ENCODE measurements around the gene RPL41.

Gene RPL41

GRCh38 chr12:56158926-56159461 lies 42.6 kb downstream of the RPL41 start:
- TF ChIP-seq POLR2A (IDR thresholded peaks at IDR 0.05; ENCODE audit: low read depth, low read length), result no peak
- FAIRE-seq, result no peak
- DNase-seq (ENCODE audit: insufficient read length, low spot score), result no peak

- no peak for FAIRE-seq
- no peak for DNase-seq (ENCODE audit: insufficient read length, low spot score)
- TF ChIP-seq POLR2A (IDR thresholded peaks at IDR 0.05; ENCODE audit: low read depth, low read length), result no peak
These were observed 43.2 kb downstream of the RPL41 start for GRCh38 chr12:56159482-56160192.

- no peak for FAIRE-seq
These were observed 43.8 kb downstream of the RPL41 start for GRCh38 chr12:56160193-56160763.

GRCh38 chr12:56160894-56161689 lies 44.7 kb downstream of the RPL41 start:
- no peak for DNase-seq (ENCODE audit: insufficient read length, low spot score)
- FAIRE-seq, result no peak
- no peak for TF ChIP-seq POLR2A (IDR thresholded peaks at IDR 0.05; ENCODE audit: low read depth, low read length)

More at GRCh38 chr12:56160193-56160763, 43.8 kb downstream of the RPL41 start:
- TF ChIP-seq POLR2A (IDR thresholded peaks at IDR 0.05; ENCODE audit: low read depth, low read length), result no peak
- DNase-seq (ENCODE audit: insufficient read length, low spot score), result no peak

- no peak for DNase-seq (ENCODE audit: insufficient read length, low spot score)
- no peak for FAIRE-seq
- no peak for TF ChIP-seq POLR2A (IDR thresholded peaks at IDR 0.05; ENCODE audit: low read depth, low read length)
These were observed 45.4 kb downstream of the RPL41 start for GRCh38 chr12:56161690-56162351.

GRCh38 chr12:56162468-56163290 lies 46.2 kb downstream of the RPL41 start:
- TF ChIP-seq POLR2A (IDR thresholded peaks at IDR 0.05; ENCODE audit: low read depth, low read length), result no peak
- FAIRE-seq (no peak), DNase-seq (ENCODE audit: insufficient read length, low spot score) (no peak)

GRCh38 chr12:56163533-56164344 lies 47.3 kb downstream of the RPL41 start:
- DNase-seq (ENCODE audit: insufficient read length, low spot score), result no peak
- no peak for FAIRE-seq
- TF ChIP-seq POLR2A (IDR thresholded peaks at IDR 0.05; ENCODE audit: low read depth, low read length), result peak; percentile 11; the same call in 1 of the 2 replicates

GRCh38 chr12:56164345-56164729 lies 47.9 kb downstream of the RPL41 start:
- FAIRE-seq (no peak), DNase-seq (ENCODE audit: insufficient read length, low spot score) (no peak)
- 0 out of 2 replicates have a peak, but pooled peaks have one; percentile 1 for TF ChIP-seq POLR2A (IDR thresholded peaks at IDR 0.05; ENCODE audit: low read depth, low read length)

- FAIRE-seq, result no peak
- DNase-seq (ENCODE audit: insufficient read length, low spot score), result no peak
- no peak for TF ChIP-seq POLR2A (IDR thresholded peaks at IDR 0.05; ENCODE audit: low read depth, low read length)
These were observed 48.9 kb downstream of the RPL41 start for GRCh38 chr12:56165369-56165768.
